Measurements from ENCODE around the gene BICD2.

BICD2 gene

DNA sequence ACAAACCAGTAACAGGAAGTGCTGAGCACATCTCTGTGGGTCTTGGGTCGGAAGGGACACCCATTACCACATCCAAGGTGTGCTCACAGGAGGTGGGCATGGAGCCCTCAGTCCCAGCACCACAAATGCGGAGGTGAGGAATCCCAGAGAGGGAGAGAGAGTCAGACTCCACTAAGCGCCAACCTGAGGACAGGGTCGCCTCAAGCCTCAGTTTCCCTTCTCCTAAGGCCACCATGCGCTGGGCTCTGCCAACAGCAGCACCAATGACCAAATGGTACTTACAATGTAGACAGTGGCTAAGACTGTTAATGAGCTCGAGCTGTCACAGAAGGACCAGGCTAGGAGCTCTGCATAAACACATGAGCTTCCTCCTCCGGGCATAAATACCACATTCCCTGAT, 43.1 kb downstream of the BICD2 start:
- Histone ChIP-seq H3K9ac (ENCODE audit: low read length) (no peak overlapping the region), H3K4me3 (ENCODE audit: low read length) (no peak overlapping the region), H3K27me3 (ENCODE audit: control insufficient read depth, insufficient read depth, low read length) (no peaks in the 10 kb centered on the region), H3K4me1 (ENCODE audit: control insufficient read depth, insufficient read depth, low read length) (peaks cover 2% of the 10 kb centered on the region), H3K9me3 (ENCODE audit: control insufficient read depth, low read length) (no peaks in the 10 kb centered on the region), H3K36me3 (ENCODE audit: control insufficient read depth, insufficient read depth, low read length) (peaks cover 6% of the 10 kb centered on the region)

DNA sequence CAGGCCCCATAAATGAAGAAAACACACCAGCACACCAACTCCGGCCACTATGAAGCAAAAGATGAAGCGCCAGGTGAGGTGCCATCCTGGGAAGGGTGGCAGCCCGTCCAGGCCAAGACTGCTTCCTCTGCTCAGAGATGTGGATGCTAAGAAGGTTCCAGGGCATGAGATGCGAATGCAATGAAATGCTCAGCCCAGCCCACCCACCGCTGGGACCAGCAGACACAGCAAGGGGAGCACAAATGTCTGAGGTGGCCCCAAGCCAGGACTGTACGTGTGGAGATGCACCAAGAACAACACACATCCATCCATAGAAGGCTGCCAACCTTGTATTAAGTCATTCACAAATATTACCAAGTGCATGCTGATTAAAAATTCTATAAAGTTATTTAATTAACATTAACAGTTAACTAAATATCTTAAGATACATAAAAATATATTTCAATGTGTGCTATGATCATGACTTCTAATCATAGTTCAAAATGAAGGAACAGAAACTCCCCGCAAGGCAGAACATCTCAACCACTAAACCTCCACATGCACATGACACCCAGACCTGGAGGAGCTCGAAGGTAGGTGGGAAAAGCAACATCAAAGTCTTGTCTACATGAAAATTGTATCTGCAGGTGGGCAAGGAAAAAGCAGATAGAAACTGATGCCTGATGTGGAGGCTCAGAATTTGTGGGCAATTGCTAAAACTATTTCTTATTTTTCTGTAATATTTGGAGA, 43.7 kb downstream of the BICD2 start:
- H3K4me3 ChIP-seq (ENCODE audit: low read length), result no peak overlapping the region
- H3K27me3 ChIP-seq (ENCODE audit: control insufficient read depth, insufficient read depth, low read length), result no peaks in the 10 kb centered on the region
- H3K4me1 ChIP-seq (ENCODE audit: control insufficient read depth, insufficient read depth, low read length), result peaks cover 8% of the 10 kb centered on the region
- H3K36me3 ChIP-seq (ENCODE audit: control insufficient read depth, insufficient read depth, low read length), result peaks cover 6% of the 10 kb centered on the region
- no peaks in the 10 kb centered on the region for H3K9me3 ChIP-seq (ENCODE audit: control insufficient read depth, low read length)
- H3K9ac ChIP-seq (ENCODE audit: low read length), result no peak overlapping the region

GRCh38 chr9:92720209-92720765, 44.3 kb downstream of the BICD2 start:
- no peaks in the 10 kb centered on the region for H3K27me3 ChIP-seq (ENCODE audit: control insufficient read depth, insufficient read depth, low read length)
- H3K4me1 ChIP-seq (ENCODE audit: control insufficient read depth, insufficient read depth, low read length), result peaks cover 12% of the 10 kb centered on the region
- no peak overlapping the region for H3K9ac ChIP-seq (ENCODE audit: low read length)
- H3K4me3 ChIP-seq (ENCODE audit: low read length), result no peak overlapping the region
- peaks cover 9% of the 10 kb centered on the region for H3K36me3 ChIP-seq (ENCODE audit: control insufficient read depth, insufficient read depth, low read length)
- no peaks in the 10 kb centered on the region for H3K9me3 ChIP-seq (ENCODE audit: control insufficient read depth, low read length)

DNA sequence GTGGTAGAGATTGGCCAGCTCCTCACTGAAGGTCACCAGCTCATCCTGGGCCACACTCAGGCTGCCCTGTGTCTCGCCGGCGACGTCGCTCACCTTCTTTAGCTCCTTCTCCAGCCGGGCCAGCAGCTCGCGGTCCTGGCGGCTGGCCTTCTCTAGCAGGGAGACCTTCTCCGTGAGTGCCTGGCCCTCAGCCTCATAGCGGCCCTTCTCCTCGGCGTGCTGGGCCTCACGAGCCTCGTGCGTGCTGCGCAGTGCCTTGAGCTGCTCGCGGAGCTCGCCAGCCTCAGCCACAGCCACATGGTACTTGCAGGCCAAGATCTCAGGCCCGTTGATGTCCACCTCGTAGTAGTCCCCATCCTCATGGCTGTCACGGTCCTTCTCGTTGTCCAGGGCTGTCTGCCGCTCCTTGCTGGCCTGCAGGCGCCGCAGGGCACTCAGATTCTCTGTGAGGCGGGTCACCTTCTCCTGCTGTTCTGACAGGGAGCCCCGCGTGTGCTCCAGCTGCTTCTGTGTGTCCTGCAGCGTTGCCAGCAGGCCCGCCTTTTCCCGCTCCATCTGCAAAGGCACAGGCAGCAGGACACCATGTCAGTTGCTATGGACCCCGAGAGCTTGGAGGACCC, 45.5 kb downstream of the BICD2 start:
- H3K9ac ChIP-seq (ENCODE audit: low read length), result no peak overlapping the region
- H3K4me3 ChIP-seq (ENCODE audit: low read length), result no peak overlapping the region
- peaks cover 13% of the 10 kb centered on the region for H3K36me3 ChIP-seq (ENCODE audit: control insufficient read depth, insufficient read depth, low read length)
- peaks cover 12% of the 10 kb centered on the region for H3K4me1 ChIP-seq (ENCODE audit: control insufficient read depth, insufficient read depth, low read length)
- H3K9me3 ChIP-seq (ENCODE audit: control insufficient read depth, low read length), result no peaks in the 10 kb centered on the region
- no peaks in the 10 kb centered on the region for H3K27me3 ChIP-seq (ENCODE audit: control insufficient read depth, insufficient read depth, low read length)

DNA sequence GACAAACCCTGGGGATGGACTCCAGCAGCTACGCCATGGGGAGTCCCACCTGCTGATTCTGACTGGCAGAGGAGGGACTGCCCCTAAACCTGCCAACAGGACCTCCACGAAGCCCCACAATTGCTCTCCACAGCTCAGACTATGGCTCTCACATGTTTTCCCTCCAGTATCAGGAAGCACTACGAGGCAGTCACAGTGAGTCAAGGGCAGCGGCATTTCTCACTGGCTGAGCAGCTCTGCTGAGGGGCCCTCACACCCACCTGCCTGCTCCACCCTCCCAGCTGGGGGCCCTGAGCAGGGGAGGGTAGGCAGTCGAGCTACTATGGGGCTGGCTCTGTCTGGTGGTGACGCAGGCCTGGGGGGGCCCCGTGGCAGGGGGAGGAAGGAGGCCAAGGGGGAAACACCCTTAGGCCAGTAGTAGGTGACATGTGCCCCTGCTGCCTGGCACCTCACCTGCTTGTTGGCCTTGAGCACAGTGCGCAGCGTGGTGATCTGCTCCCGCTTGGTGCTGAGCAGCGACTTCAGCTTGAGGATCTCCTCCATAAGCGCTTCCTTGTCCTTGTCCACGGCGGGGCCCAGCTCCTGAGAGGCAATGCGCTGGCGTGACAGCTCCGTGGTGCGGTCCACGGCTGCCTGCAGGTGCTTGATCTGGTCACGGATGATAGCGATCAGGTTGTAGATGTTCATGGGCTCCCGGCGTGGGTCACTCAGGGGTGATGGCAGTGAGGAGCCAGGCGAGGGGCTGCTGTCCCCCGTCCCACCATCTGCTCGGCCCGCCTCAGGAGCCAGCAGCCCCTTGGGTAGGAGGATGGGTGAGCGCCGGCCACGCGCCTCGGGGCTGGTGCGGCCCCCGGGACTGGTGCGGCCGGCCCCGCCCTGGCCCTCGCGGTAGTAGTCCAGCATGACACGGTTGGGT, 46.3 kb downstream of the BICD2 start:
- Histone ChIP-seq H3K4me1 (ENCODE audit: control insufficient read depth, insufficient read depth, low read length) (peaks cover 12% of the 10 kb centered on the region), H3K4me3 (ENCODE audit: low read length) (no peak overlapping the region), H3K27me3 (ENCODE audit: control insufficient read depth, insufficient read depth, low read length) (no peaks in the 10 kb centered on the region), H3K9me3 (ENCODE audit: control insufficient read depth, low read length) (no peaks in the 10 kb centered on the region), H3K9ac (ENCODE audit: low read length) (no peak overlapping the region), H3K36me3 (ENCODE audit: control insufficient read depth, insufficient read depth, low read length) (peaks cover 13% of the 10 kb centered on the region)

DNA sequence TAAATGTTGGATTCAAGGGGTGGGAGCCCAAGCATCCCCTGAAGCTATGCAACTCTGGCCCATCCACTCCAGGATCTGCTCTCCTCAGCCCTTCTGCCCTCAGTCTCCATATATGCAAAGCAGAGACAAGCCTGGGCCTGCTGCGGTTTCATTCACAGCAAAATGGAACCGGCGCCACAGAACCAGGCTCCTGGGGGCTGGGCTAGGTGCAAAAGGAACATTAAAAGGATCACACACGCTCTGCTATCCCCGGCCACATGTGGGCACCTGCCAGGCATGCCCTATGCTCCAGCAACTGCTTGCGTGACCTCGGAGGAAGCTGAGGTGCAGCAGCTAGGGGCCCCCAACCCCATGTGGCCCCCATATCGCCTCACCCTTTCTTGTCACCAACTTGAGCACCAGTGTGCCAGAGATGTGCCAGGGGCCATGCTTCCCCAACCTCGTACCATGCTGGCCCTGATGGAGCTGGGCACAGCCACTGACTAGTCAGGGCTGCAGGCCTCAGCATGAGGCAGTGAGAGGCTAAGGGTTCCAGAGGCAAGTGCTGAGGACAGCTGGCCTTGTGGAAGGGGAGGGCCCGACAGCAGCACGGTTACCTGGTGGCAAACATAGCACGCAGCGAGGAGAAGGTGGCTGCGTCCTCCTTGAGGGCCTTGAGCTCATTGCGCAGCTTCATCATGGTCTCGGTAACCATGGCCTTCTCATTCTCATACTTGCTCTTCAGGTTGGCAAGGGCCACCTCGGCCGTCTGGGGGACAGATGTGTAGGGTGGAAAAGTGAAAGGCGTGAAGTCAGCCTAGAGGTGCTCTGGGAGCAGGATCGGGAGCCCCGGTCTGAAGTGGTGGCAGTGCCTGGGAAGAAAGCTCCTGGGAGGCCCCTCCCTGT, 47.2 kb downstream of the BICD2 start:
- H3K36me3 ChIP-seq (ENCODE audit: control insufficient read depth, insufficient read depth, low read length), result peaks cover 13% of the 10 kb centered on the region
- no peak overlapping the region for H3K4me3 ChIP-seq (ENCODE audit: low read length)
- H3K9ac ChIP-seq (ENCODE audit: low read length), result no peak overlapping the region
- H3K4me1 ChIP-seq (ENCODE audit: control insufficient read depth, insufficient read depth, low read length), result peaks cover 12% of the 10 kb centered on the region
- no peaks in the 10 kb centered on the region for H3K27me3 ChIP-seq (ENCODE audit: control insufficient read depth, insufficient read depth, low read length)
- H3K9me3 ChIP-seq (ENCODE audit: control insufficient read depth, low read length), result no peaks in the 10 kb centered on the region

GRCh38 chr9:92716557-92716956, 48.1 kb downstream of the BICD2 start:
- H3K36me3 ChIP-seq (ENCODE audit: control insufficient read depth, insufficient read depth, low read length), result peaks cover 13% of the 10 kb centered on the region
- H3K27me3 ChIP-seq (ENCODE audit: control insufficient read depth, insufficient read depth, low read length), result no peaks in the 10 kb centered on the region
- no peak overlapping the region for H3K4me3 ChIP-seq (ENCODE audit: low read length)
- no peak overlapping the region for H3K9ac ChIP-seq (ENCODE audit: low read length)
- H3K9me3 ChIP-seq (ENCODE audit: control insufficient read depth, low read length), result no peaks in the 10 kb centered on the region
- peaks cover 12% of the 10 kb centered on the region for H3K4me1 ChIP-seq (ENCODE audit: control insufficient read depth, insufficient read depth, low read length)

GRCh38 chr9:92715488-92716231, 49.0 kb downstream of the BICD2 start:
- Histone ChIP-seq H3K36me3 (ENCODE audit: control insufficient read depth, insufficient read depth, low read length) (peaks cover 12% of the 10 kb centered on the region), H3K4me3 (ENCODE audit: low read length) (no peak overlapping the region), H3K4me1 (ENCODE audit: control insufficient read depth, insufficient read depth, low read length) (peaks cover 12% of the 10 kb centered on the region), H3K27me3 (ENCODE audit: control insufficient read depth, insufficient read depth, low read length) (no peaks in the 10 kb centered on the region), H3K9ac (ENCODE audit: low read length) (no peak overlapping the region), H3K9me3 (ENCODE audit: control insufficient read depth, low read length) (no peaks in the 10 kb centered on the region)

GRCh38 chr9:92714787-92715487, 49.7 kb downstream of the BICD2 start:
- Histone ChIP-seq H3K27me3 (ENCODE audit: control insufficient read depth, insufficient read depth, low read length) (no peaks in the 10 kb centered on the region), H3K9ac (ENCODE audit: low read length) (no peak overlapping the region), H3K36me3 (ENCODE audit: control insufficient read depth, insufficient read depth, low read length) (peaks cover 8% of the 10 kb centered on the region), H3K4me1 (ENCODE audit: control insufficient read depth, insufficient read depth, low read length) (peaks cover 12% of the 10 kb centered on the region), H3K9me3 (ENCODE audit: control insufficient read depth, low read length) (no peaks in the 10 kb centered on the region), H3K4me3 (ENCODE audit: low read length) (no peak overlapping the region)

GRCh38 chr9:92714016-92714415, 50.6 kb downstream of the BICD2 start:
- Histone ChIP-seq H3K4me1 (ENCODE audit: control insufficient read depth, insufficient read depth, low read length) (peaks cover 12% of the 10 kb centered on the region), H3K36me3 (ENCODE audit: control insufficient read depth, insufficient read depth, low read length) (peaks cover 8% of the 10 kb centered on the region), H3K9me3 (ENCODE audit: control insufficient read depth, low read length) (no peaks in the 10 kb centered on the region), H3K4me3 (ENCODE audit: low read length) (no peak overlapping the region), H3K9ac (ENCODE audit: low read length) (no peak overlapping the region), H3K27me3 (ENCODE audit: control insufficient read depth, insufficient read depth, low read length) (no peaks in the 10 kb centered on the region)

Measured in mucosa of stomach (tissue), 1 donor.